HL-60 (cell line): Measurements from ENCODE around the gene KRT3.

Experiments used
- DNase-seq, 2 experiments: peaks; one replicate each; pipeline ENCODE4 v3.0.0-alpha.2; 2010 to 2020; ENCODE audit warnings: low read depth in 1 of 2, low spot score in 1 of 2
- H3K27ac ChIP-seq: fragments of 250-450 bp; sonication (Bioruptor Pico); replicated peaks from 2 replicates; pipeline ENCODE4 v1.5.1; 2020; ENCODE audit warnings: mild to moderate bottlenecking, moderate library complexity
- H3K27me3 ChIP-seq: fragments of 250-450 bp; sonication (Bioruptor Pico); 2 replicates; pipeline ENCODE4 v1.5.1; 2021; ENCODE audit warnings: mild to moderate bottlenecking, moderate library complexity; ENCODE audit not compliant: insufficient read depth, poor library complexity, severe bottlenecking
- H3K4me3 ChIP-seq: replicated peaks from 2 replicates; pipeline ENCODE4 v1.5.1; 2011; ENCODE audit warnings: mild to moderate bottlenecking, control low read depth, low read length; ENCODE audit not compliant: insufficient read depth
- GABPA ChIP-seq: IDR thresholded peaks from 2 replicates; pipeline ENCODE4 v1.6.1; 2012; ENCODE audit warnings: low read depth
- POLR2AphosphoS5 ChIP-seq: IDR thresholded peaks from 2 replicates; pipeline ENCODE4 v1.6.1; 2012; ENCODE audit warnings: low read depth
- SPI1 ChIP-seq: IDR thresholded peaks from 2 replicates; pipeline ENCODE4 v1.6.1; 2012; ENCODE audit warnings: low read depth, mild to moderate bottlenecking, borderline replicate concordance
- TF ChIP-seq, protein P1 (sequence below): IDR thresholded peaks from one replicate; pipeline ENCODE4 v1.5.1; 2011; ENCODE audit warnings: low read length, control low read depth, inconsistent platforms; ENCODE audit not compliant: insufficient read depth
- TF ChIP-seq, protein P2 (sequence below): IDR thresholded peaks from 2 replicates; pipeline ENCODE4 v1.6.1; 2012; ENCODE audit warnings: low read depth; ENCODE audit not compliant: insufficient replicate concordance

Gene KRT3

DNA sequence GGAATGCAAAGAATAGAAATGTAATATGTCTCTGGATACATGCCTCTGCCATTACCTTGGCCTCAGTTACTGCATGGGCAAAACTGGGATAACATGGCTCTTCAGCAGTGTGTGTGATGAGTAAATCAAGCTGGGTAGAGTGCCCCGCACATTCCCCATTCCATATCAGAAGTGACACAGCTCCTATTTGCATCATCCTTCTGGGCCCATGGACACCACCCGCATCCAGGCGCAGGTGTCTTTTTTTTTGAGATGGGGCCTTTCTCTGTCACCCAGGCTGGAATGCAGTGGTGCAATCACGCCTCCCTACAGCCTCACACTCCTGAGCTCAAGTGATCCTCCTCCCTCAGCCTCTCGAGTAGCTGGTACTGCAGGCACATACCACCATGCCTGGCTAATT lies 50.4 kb downstream of the KRT3 start:
- no peaks in the 10 kb centered on the region for H3K27me3 ChIP-seq
- no peak overlapping the region for H3K4me3 ChIP-seq
- TF ChIP-seq POLR2AphosphoS5 (no peak), GABPA (no peak), SPI1 (no peak)
- TF ChIP-seq, protein P1, sequence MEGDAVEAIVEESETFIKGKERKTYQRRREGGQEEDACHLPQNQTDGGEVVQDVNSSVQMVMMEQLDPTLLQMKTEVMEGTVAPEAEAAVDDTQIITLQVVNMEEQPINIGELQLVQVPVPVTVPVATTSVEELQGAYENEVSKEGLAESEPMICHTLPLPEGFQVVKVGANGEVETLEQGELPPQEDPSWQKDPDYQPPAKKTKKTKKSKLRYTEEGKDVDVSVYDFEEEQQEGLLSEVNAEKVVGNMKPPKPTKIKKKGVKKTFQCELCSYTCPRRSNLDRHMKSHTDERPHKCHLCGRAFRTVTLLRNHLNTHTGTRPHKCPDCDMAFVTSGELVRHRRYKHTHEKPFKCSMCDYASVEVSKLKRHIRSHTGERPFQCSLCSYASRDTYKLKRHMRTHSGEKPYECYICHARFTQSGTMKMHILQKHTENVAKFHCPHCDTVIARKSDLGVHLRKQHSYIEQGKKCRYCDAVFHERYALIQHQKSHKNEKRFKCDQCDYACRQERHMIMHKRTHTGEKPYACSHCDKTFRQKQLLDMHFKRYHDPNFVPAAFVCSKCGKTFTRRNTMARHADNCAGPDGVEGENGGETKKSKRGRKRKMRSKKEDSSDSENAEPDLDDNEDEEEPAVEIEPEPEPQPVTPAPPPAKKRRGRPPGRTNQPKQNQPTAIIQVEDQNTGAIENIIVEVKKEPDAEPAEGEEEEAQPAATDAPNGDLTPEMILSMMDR = no peak
- TF ChIP-seq, protein P2, sequence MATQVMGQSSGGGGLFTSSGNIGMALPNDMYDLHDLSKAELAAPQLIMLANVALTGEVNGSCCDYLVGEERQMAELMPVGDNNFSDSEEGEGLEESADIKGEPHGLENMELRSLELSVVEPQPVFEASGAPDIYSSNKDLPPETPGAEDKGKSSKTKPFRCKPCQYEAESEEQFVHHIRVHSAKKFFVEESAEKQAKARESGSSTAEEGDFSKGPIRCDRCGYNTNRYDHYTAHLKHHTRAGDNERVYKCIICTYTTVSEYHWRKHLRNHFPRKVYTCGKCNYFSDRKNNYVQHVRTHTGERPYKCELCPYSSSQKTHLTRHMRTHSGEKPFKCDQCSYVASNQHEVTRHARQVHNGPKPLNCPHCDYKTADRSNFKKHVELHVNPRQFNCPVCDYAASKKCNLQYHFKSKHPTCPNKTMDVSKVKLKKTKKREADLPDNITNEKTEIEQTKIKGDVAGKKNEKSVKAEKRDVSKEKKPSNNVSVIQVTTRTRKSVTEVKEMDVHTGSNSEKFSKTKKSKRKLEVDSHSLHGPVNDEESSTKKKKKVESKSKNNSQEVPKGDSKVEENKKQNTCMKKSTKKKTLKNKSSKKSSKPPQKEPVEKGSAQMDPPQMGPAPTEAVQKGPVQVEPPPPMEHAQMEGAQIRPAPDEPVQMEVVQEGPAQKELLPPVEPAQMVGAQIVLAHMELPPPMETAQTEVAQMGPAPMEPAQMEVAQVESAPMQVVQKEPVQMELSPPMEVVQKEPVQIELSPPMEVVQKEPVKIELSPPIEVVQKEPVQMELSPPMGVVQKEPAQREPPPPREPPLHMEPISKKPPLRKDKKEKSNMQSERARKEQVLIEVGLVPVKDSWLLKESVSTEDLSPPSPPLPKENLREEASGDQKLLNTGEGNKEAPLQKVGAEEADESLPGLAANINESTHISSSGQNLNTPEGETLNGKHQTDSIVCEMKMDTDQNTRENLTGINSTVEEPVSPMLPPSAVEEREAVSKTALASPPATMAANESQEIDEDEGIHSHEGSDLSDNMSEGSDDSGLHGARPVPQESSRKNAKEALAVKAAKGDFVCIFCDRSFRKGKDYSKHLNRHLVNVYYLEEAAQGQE = no peak

DNA sequence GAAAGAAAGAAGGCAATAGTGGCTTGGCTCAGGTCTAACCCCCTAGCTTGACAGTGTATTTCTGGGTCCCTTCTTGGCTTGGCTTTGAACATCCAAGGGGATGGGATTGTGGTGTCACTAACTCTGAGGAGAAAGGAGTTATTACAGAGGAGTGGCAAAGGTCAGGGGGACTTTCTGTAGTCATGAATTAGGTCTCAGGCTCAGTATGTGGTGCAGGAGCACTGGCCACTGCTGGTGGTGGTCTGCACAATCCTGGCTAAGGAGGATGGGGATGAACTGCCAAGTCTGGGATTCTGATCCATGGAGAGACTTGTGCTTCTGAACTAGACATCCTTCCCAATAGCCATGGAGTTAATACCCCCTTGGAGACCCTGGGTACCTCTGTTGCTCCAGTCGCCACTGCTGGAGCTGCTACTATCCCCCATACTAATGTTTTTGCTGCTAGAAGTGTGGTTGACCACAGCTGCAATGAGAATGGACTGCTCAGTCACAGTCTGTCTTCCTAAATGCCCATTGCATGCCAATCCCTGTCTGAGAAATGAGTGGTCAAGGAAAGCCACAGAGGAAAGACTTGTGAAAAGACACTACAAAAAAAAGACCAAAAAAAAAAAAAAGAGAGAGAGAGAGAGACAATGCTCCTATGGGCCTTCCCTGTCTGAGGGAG lies 51.3 kb downstream of the KRT3 start:
- TF ChIP-seq POLR2AphosphoS5 = no peak
- TF ChIP-seq, protein P2 = no peak
- no peak for TF ChIP-seq SPI1
- TF ChIP-seq GABPA = no peak
- TF ChIP-seq, protein P1 = no peak
- no peaks in the 10 kb centered on the region for H3K27me3 ChIP-seq

More for the DNA sequence above, 50.4 kb downstream of the KRT3 start:
- DNase-seq = no peak
- no peak overlapping the region for H3K27ac ChIP-seq

DNA sequence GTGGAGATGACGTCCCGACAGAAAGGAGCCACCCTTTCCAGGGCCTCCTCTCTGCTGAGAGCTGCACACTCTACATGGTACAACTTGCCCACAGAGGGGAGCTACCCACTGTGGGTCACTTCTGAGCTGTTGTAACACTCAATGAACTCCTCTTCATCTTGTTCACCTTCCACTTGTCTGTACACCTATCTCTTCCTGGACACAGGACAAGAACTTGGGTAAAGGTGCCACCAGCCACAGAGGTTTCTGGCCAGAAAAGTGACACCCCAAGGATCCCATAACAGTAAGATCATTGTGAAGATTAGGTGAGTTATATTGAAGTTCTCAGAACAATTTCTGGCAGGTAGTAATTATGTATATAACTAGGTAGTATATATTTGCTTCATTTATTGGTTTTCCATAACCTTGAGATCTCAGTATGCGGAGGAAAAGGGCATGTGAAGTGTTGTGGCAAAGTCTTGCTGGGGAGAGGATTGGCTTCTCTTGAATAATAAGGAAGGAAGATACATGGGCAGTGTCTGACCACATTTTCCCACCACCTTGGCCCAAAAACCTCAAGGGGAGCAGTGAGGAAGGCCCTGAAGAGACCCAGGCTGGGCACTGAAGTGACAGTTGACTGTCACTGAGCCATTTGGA lies 53.0 kb downstream of the KRT3 start:
- no peak for DNase-seq
- TF ChIP-seq SPI1 (no peak), GABPA (no peak), POLR2AphosphoS5 (no peak)
- TF ChIP-seq, protein P1 = no peak
- TF ChIP-seq, protein P2 = no peak
- no peak overlapping the region for H3K4me3 ChIP-seq
- no peak overlapping the region for H3K27ac ChIP-seq
- no peaks in the 10 kb centered on the region for H3K27me3 ChIP-seq

More for the DNA sequence above, 51.3 kb downstream of the KRT3 start:
- no peak overlapping the region for H3K4me3 ChIP-seq
- H3K27ac ChIP-seq = no peak overlapping the region
- DNase-seq = no peak
